ENCODE data around the gene B4GALNT3. TPM values are rescaled to one million over a fixed set of nuclear protein-coding genes. Genes with fewer than 3 reads are reported as not detected.

B4GALNT3 gene
- total and polyA plus RNA-seq, 10 of the 15 experiments (the other 5 are each of a cell fraction or from before 2014, with no cell fraction given): 0.05 to 4.2 (median 2.7) TPM; not detected in 1

DNA sequence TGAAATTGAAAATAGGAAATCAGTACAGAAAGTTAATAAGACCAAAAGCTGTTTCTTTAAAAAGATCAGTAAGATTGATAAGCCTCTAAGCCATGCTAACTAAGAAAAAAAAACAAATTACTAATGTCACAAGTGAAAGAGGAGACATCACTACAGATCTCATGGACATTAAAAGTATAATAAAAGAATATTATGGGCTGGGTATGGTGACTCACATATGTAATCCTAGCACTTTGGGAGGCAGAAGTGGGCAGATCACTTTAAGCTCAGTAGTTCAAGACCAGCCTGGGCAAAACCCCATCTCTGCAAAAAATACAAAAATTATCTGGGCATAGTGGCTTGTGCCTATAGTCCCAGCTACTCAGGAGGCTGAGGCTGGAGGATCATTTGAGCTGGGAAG is 30.5 kb downstream of the B4GALNT3 start (continued):
- no peak for TF ChIP-seq BCLAF1 (IDR thresholded peaks at IDR 0.05)
- TF ChIP-seq GABPA (IDR thresholded peaks at IDR 0.05; ENCODE audit: low read depth): no peak
- no peak for TF ChIP-seq CEBPZ (IDR thresholded peaks at IDR 0.05; ENCODE audit: low read depth, low read length)
- TF ChIP-seq NR2F1 (conservative IDR thresholded peaks at IDR 0.05): no peak
- no peak for TF ChIP-seq SPI1 (IDR thresholded peaks at IDR 0.05; ENCODE audit: borderline replicate concordance, insufficient read depth, low read depth, low read length)
- no peak for TF ChIP-seq E2F4 (IDR thresholded peaks at IDR 0.05; ENCODE audit: low read depth, low read length)

Measured in GM12878 (cell line).